ENCODE results near the gene ATP8A2. TPM values are rescaled to one million over a fixed set of nuclear protein-coding genes. Genes with fewer than 3 reads are reported as not detected.

ATP8A2 gene
- total and polyA plus RNA-seq, 9 of the 15 experiments (the other 6 are each of a cell fraction or from before 2014, with no cell fraction given): under 0.01 to 0.33 (median 0.06) TPM; not detected in 4

- peak; percentile 68 for TF ChIP-seq CXXC5 (CRISPR knock-in tag; IDR thresholded peaks at IDR 0.05)
- TF ChIP-seq TRIM28 (IDR thresholded peaks at IDR 0.05): no peak
- TF ChIP-seq HDGF (IDR thresholded peaks at IDR 0.05): no peak
- no peak for TF ChIP-seq SIX5 (IDR thresholded peaks at IDR 0.05; ENCODE audit: borderline replicate concordance in 1 of 2, insufficient read depth in 1 of 2, low read depth in 1 of 2, low read length in 2 of 2)
- TF ChIP-seq ZNF785 (CRISPR knock-in tag; IDR thresholded peaks at IDR 0.05): no peak
- TF ChIP-seq ZNF696 (CRISPR knock-in tag; conservative IDR thresholded peaks at IDR 0.05): no peak
- TF ChIP-seq ZNF316 (IDR thresholded peaks at IDR 0.05): peak; percentile 86
- TF ChIP-seq, protein P1, sequence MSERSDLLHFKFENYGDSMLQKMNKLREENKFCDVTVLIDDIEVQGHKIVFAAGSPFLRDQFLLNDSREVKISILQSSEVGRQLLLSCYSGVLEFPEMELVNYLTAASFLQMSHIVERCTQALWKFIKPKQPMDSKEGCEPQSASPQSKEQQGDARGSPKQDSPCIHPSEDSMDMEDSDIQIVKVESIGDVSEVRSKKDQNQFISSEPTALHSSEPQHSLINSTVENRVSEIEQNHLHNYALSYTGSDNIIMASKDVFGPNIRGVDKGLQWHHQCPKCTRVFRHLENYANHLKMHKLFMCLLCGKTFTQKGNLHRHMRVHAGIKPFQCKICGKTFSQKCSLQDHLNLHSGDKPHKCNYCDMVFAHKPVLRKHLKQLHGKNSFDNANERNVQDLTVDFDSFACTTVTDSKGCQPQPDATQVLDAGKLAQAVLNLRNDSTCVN (CRISPR knock-in tag; IDR thresholded peaks at IDR 0.05): no peak
- TF ChIP-seq MLLT1 (IDR thresholded peaks at IDR 0.05): 0 out of 4 replicates have a peak, but pooled peaks of 1 of the 2 experiments have one; percentile 28
- peak; percentile 54; the same call in 1 of the 2 replicates for TF ChIP-seq CEBPG (CRISPR knock-in tag; IDR thresholded peaks at IDR 0.05)
- TF ChIP-seq CEBPG (tag; conservative IDR thresholded peaks at IDR 0.05 in 1 of 2, IDR thresholded peaks at IDR 0.05 in 1 of 2): peak in 1 of 2 experiments; percentile 59; a peak in 2 of 4 replicates
- TF ChIP-seq SMARCA5 (IDR thresholded peaks at IDR 0.05): no peak
- TF ChIP-seq MTA1 (IDR thresholded peaks at IDR 0.05; ENCODE audit: borderline replicate concordance): peak; percentile 72
- peak; percentile 87 for TF ChIP-seq MEF2D (tag; conservative IDR thresholded peaks at IDR 0.05; ENCODE audit: low read depth)
- TF ChIP-seq BRF2 (IDR thresholded peaks at IDR 0.05; ENCODE audit: borderline replicate concordance, insufficient read depth, insufficient read length): no peak
- no peak for TF ChIP-seq CHD1 (IDR thresholded peaks at IDR 0.05; ENCODE audit: low read length)
- peak; percentile 94 for TF ChIP-seq ZNF589 (CRISPR knock-in tag; IDR thresholded peaks at IDR 0.05; ENCODE audit: low read depth)
- peak; percentile 15 for TF ChIP-seq NCOA4 (IDR thresholded peaks at IDR 0.05; ENCODE audit: partially characterized antibody)
- TF ChIP-seq CTBP1 (IDR thresholded peaks at IDR 0.05; ENCODE audit: borderline replicate concordance): peak; percentile 92
- TF ChIP-seq, protein P2, sequence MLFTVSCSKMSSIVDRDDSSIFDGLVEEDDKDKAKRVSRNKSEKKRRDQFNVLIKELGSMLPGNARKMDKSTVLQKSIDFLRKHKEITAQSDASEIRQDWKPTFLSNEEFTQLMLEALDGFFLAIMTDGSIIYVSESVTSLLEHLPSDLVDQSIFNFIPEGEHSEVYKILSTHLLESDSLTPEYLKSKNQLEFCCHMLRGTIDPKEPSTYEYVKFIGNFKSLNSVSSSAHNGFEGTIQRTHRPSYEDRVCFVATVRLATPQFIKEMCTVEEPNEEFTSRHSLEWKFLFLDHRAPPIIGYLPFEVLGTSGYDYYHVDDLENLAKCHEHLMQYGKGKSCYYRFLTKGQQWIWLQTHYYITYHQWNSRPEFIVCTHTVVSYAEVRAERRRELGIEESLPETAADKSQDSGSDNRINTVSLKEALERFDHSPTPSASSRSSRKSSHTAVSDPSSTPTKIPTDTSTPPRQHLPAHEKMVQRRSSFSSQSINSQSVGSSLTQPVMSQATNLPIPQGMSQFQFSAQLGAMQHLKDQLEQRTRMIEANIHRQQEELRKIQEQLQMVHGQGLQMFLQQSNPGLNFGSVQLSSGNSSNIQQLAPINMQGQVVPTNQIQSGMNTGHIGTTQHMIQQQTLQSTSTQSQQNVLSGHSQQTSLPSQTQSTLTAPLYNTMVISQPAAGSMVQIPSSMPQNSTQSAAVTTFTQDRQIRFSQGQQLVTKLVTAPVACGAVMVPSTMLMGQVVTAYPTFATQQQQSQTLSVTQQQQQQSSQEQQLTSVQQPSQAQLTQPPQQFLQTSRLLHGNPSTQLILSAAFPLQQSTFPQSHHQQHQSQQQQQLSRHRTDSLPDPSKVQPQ (CRISPR knock-in tag; IDR thresholded peaks at IDR 0.05; ENCODE audit: borderline replicate concordance): no peak
- TF ChIP-seq, protein P3, sequence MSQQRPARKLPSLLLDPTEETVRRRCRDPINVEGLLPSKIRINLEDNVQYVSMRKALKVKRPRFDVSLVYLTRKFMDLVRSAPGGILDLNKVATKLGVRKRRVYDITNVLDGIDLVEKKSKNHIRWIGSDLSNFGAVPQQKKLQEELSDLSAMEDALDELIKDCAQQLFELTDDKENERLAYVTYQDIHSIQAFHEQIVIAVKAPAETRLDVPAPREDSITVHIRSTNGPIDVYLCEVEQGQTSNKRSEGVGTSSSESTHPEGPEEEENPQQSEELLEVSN (IDR thresholded peaks at IDR 0.05; ENCODE audit: borderline replicate concordance in 1 of 2, extremely low read depth in 1 of 2, insufficient read depth in 1 of 2, insufficient read length in 1 of 2, low read depth in 1 of 2, low read length in 1 of 2, poor library complexity in 1 of 2, severe bottlenecking in 1 of 2): no peak
- TF ChIP-seq ZNF263 (CRISPR knock-in tag; IDR thresholded peaks at IDR 0.05; ENCODE audit: borderline replicate concordance): no peak
These were observed 19.5 kb upstream of the ATP8A2 start (continued) for GRCh38 chr13:25352230-25352629.

All from K562 (cell line).